IPS-18a (cell line): Measurements from ENCODE around the gene SRF.

Experiments used
- H3K27ac ChIP-seq: one replicate; pipeline ENCODE4 v1.5.1; 2013; ENCODE audit warnings: low read length
- H3K27me3 ChIP-seq: one replicate; pipeline ENCODE4 v1.6.1; 2013; ENCODE audit warnings: mild to moderate bottlenecking, low read length; ENCODE audit not compliant: control insufficient read depth, insufficient read depth
- H3K36me3 ChIP-seq: one replicate; pipeline ENCODE4 v1.6.1; 2013; ENCODE audit warnings: low read depth, low read length; ENCODE audit not compliant: control insufficient read depth
- H3K4me1 ChIP-seq: one replicate; pipeline ENCODE4 v1.6.1; 2013; ENCODE audit warnings: low read depth, low read length; ENCODE audit not compliant: control insufficient read depth
- H3K4me3 ChIP-seq: one replicate; pipeline ENCODE4 v1.5.1; 2013; ENCODE audit warnings: low read length
- H3K9ac ChIP-seq: one replicate; pipeline ENCODE4 v1.6.1; 2013; ENCODE audit warnings: mild to moderate bottlenecking, low read length, moderate library complexity
- H3K9me3 ChIP-seq: one replicate; pipeline ENCODE4 v1.6.1; 2013; ENCODE audit warnings: low read depth, low read length; ENCODE audit not compliant: control insufficient read depth

Gene SRF

GRCh38 chr6:43170931-43171706, at the start of gene SRF:
Gene SRF, plus strand, starts transcription at chr6:43171269. Its CDS starts 388 bp downstream, at chr6:43171657.
- peaks cover 22% of the 10 kb centered on the region for H3K4me1 ChIP-seq
- peaks cover 13% of the 10 kb centered on the region for H3K36me3 ChIP-seq
- peak within 1 kb of the TSS; percentile 95 for H3K27ac ChIP-seq
- no peaks in the 10 kb centered on the region for H3K9me3 ChIP-seq
- no peaks in the 10 kb centered on the region for H3K27me3 ChIP-seq
- H3K9ac ChIP-seq: peak within 1 kb of the TSS; percentile 89
- H3K4me3 ChIP-seq: peak within 1 kb of the TSS; percentile 92

- Histone ChIP-seq H3K36me3 (no peaks in the 10 kb centered on the region), H3K27me3 (no peaks in the 10 kb centered on the region), H3K4me1 (peaks cover 15% of the 10 kb centered on the region), H3K27ac (no peak overlapping the region), H3K9me3 (no peaks in the 10 kb centered on the region), H3K4me3 (no peak overlapping the region), H3K9ac (no peak overlapping the region)
Observed at GRCh38 chr6:43122146-43122545, 48.9 kb upstream of the SRF start.

GRCh38 chr6:43123461-43124314, 47.4 kb upstream of the SRF start:
- H3K4me1 ChIP-seq: peaks cover 15% of the 10 kb centered on the region
- no peaks in the 10 kb centered on the region for H3K36me3 ChIP-seq
- no peaks in the 10 kb centered on the region for H3K27me3 ChIP-seq
- H3K9me3 ChIP-seq: no peaks in the 10 kb centered on the region
- no peak overlapping the region for H3K9ac ChIP-seq
- no peak overlapping the region for H3K4me3 ChIP-seq
- no peak overlapping the region for H3K27ac ChIP-seq

GRCh38 chr6:43124481-43124880, 46.6 kb upstream of the SRF start:
- no peaks in the 10 kb centered on the region for H3K27me3 ChIP-seq
- no peak overlapping the region for H3K27ac ChIP-seq
- no peaks in the 10 kb centered on the region for H3K9me3 ChIP-seq
- H3K4me1 ChIP-seq: peaks cover 15% of the 10 kb centered on the region
- no peak overlapping the region for H3K9ac ChIP-seq
- no peak overlapping the region for H3K4me3 ChIP-seq
- H3K36me3 ChIP-seq: no peaks in the 10 kb centered on the region

GRCh38 chr6:43125119-43125518, 46.0 kb upstream of the SRF start:
- Histone ChIP-seq H3K27me3 (no peaks in the 10 kb centered on the region), H3K36me3 (no peaks in the 10 kb centered on the region), H3K9ac (no peak overlapping the region), H3K4me3 (no peak overlapping the region), H3K27ac (no peak overlapping the region), H3K9me3 (no peaks in the 10 kb centered on the region), H3K4me1 (peaks cover 15% of the 10 kb centered on the region)

GRCh38 chr6:43125555-43125954, 45.5 kb upstream of the SRF start:
- no peak overlapping the region for H3K27ac ChIP-seq
- peaks cover 15% of the 10 kb centered on the region for H3K4me1 ChIP-seq
- H3K9ac ChIP-seq: no peak overlapping the region
- H3K36me3 ChIP-seq: no peaks in the 10 kb centered on the region
- H3K4me3 ChIP-seq: no peak overlapping the region
- H3K27me3 ChIP-seq: no peaks in the 10 kb centered on the region
- H3K9me3 ChIP-seq: no peaks in the 10 kb centered on the region

GRCh38 chr6:43127180-43127579, 43.9 kb upstream of the SRF start:
- H3K9me3 ChIP-seq: no peaks in the 10 kb centered on the region
- H3K4me3 ChIP-seq: no peak overlapping the region
- no peak overlapping the region for H3K27ac ChIP-seq
- no peak overlapping the region for H3K9ac ChIP-seq
- H3K36me3 ChIP-seq: peaks cover under 1% of the 10 kb centered on the region
- no peaks in the 10 kb centered on the region for H3K27me3 ChIP-seq
- peaks cover 15% of the 10 kb centered on the region for H3K4me1 ChIP-seq

- Histone ChIP-seq H3K27me3 (no peaks in the 10 kb centered on the region), H3K4me3 (no peak overlapping the region), H3K4me1 (peaks cover 15% of the 10 kb centered on the region), H3K9me3 (no peaks in the 10 kb centered on the region), H3K9ac (no peak overlapping the region), H3K36me3 (peaks cover 7% of the 10 kb centered on the region), H3K27ac (no peak overlapping the region)
Observed at GRCh38 chr6:43127877-43128276, 43.2 kb upstream of the SRF start.

- H3K9me3 ChIP-seq: no peaks in the 10 kb centered on the region
- peaks cover 9% of the 10 kb centered on the region for H3K36me3 ChIP-seq
- no peaks in the 10 kb centered on the region for H3K27me3 ChIP-seq
- H3K4me1 ChIP-seq: peaks cover 6% of the 10 kb centered on the region
- H3K9ac ChIP-seq: no peak overlapping the region
- H3K27ac ChIP-seq: no peak overlapping the region
- no peak overlapping the region for H3K4me3 ChIP-seq
Observed at GRCh38 chr6:43128926-43129325, 42.1 kb upstream of the SRF start.

- Histone ChIP-seq H3K36me3 (peaks cover 9% of the 10 kb centered on the region), H3K9me3 (no peaks in the 10 kb centered on the region), H3K27me3 (no peaks in the 10 kb centered on the region), H3K4me1 (peaks cover 5% of the 10 kb centered on the region), H3K27ac (no peak overlapping the region), H3K9ac (no peak overlapping the region), H3K4me3 (no peak overlapping the region)
Observed at GRCh38 chr6:43129434-43130194, 41.5 kb upstream of the SRF start.

- Histone ChIP-seq H3K9ac (no peak overlapping the region), H3K9me3 (no peaks in the 10 kb centered on the region), H3K36me3 (peaks cover 9% of the 10 kb centered on the region), H3K4me3 (no peak overlapping the region), H3K27me3 (no peaks in the 10 kb centered on the region), H3K27ac (no peak overlapping the region), H3K4me1 (peaks cover 5% of the 10 kb centered on the region)
Observed at GRCh38 chr6:43130429-43130828, 40.6 kb upstream of the SRF start.
